ENCODE measurements around the gene CDH13.
A peak's percentile ranks its signal among the peaks of the same experiment; 100 is the strongest.

The CDH13 gene

GRCh38 chr16:82960918-82961317 is 334.1 kb downstream of the CDH13 start:
- Histone ChIP-seq H3K36me3 (ENCODE audit: control insufficient read depth, insufficient read depth, low read length, severe bottlenecking) (no peaks in the 10 kb centered on the region), H3K9ac (ENCODE audit: low read length) (no peak overlapping the region), H3K9me3 (ENCODE audit: control insufficient read depth, low read length) (no peaks in the 10 kb centered on the region), H3K27me3 (replicated peaks; ENCODE audit: control insufficient read depth, insufficient read depth, low read length) (no peaks in the 10 kb centered on the region), H3K4me1 (ENCODE audit: control insufficient read depth, insufficient read depth, low read length) (no peaks in the 10 kb centered on the region), H3K4me3 (ENCODE audit: low read length) (no peak overlapping the region)
- no peak for DNase-seq (ENCODE audit: low read depth)

GRCh38 chr16:82963653-82964052 is 336.9 kb downstream of the CDH13 start:
- H3K4me1 ChIP-seq (ENCODE audit: control insufficient read depth, insufficient read depth, low read length) = no peaks in the 10 kb centered on the region
- no peak for DNase-seq (ENCODE audit: low read depth)
- H3K9ac ChIP-seq (ENCODE audit: low read length) = no peak overlapping the region
- H3K9me3 ChIP-seq (ENCODE audit: control insufficient read depth, low read length) = peaks cover 4% of the 10 kb centered on the region
- H3K27me3 ChIP-seq (replicated peaks; ENCODE audit: control insufficient read depth, insufficient read depth, low read length) = no peaks in the 10 kb centered on the region
- no peak overlapping the region for H3K4me3 ChIP-seq (ENCODE audit: low read length)
- no peaks in the 10 kb centered on the region for H3K36me3 ChIP-seq (ENCODE audit: control insufficient read depth, insufficient read depth, low read length, severe bottlenecking)

- no peak for DNase-seq (ENCODE audit: low read depth)
Measured at GRCh38 chr16:82965808-82966207, 339.0 kb downstream of the CDH13 start.

GRCh38 chr16:82967424-82967823 is 340.7 kb downstream of the CDH13 start:
- Histone ChIP-seq H3K9me3 (ENCODE audit: control insufficient read depth, low read length) (peaks cover 4% of the 10 kb centered on the region), H3K9ac (ENCODE audit: low read length) (no peak overlapping the region), H3K4me3 (ENCODE audit: low read length) (no peak overlapping the region), H3K27me3 (replicated peaks; ENCODE audit: control insufficient read depth, insufficient read depth, low read length) (no peaks in the 10 kb centered on the region), H3K36me3 (ENCODE audit: control insufficient read depth, insufficient read depth, low read length, severe bottlenecking) (no peaks in the 10 kb centered on the region), H3K4me1 (ENCODE audit: control insufficient read depth, insufficient read depth, low read length) (no peaks in the 10 kb centered on the region)
- DNase-seq (ENCODE audit: low read depth) = no peak

More at GRCh38 chr16:82965808-82966207, 339.0 kb downstream of the CDH13 start:
- no peaks in the 10 kb centered on the region for H3K4me1 ChIP-seq (ENCODE audit: control insufficient read depth, insufficient read depth, low read length)
- no peak overlapping the region for H3K4me3 ChIP-seq (ENCODE audit: low read length)
- no peaks in the 10 kb centered on the region for H3K27me3 ChIP-seq (replicated peaks; ENCODE audit: control insufficient read depth, insufficient read depth, low read length)
- no peaks in the 10 kb centered on the region for H3K36me3 ChIP-seq (ENCODE audit: control insufficient read depth, insufficient read depth, low read length, severe bottlenecking)
- no peak overlapping the region for H3K9ac ChIP-seq (ENCODE audit: low read length)
- H3K9me3 ChIP-seq (ENCODE audit: control insufficient read depth, low read length) = peaks cover 4% of the 10 kb centered on the region

GRCh38 chr16:82971126-82971525 is 344.4 kb downstream of the CDH13 start:
- Histone ChIP-seq H3K4me3 (ENCODE audit: low read length) (no peak overlapping the region), H3K4me1 (ENCODE audit: control insufficient read depth, insufficient read depth, low read length) (no peaks in the 10 kb centered on the region), H3K9me3 (ENCODE audit: control insufficient read depth, low read length) (peaks cover 4% of the 10 kb centered on the region), H3K27me3 (replicated peaks; ENCODE audit: control insufficient read depth, insufficient read depth, low read length) (no peaks in the 10 kb centered on the region), H3K9ac (ENCODE audit: low read length) (no peak overlapping the region), H3K36me3 (ENCODE audit: control insufficient read depth, insufficient read depth, low read length, severe bottlenecking) (no peaks in the 10 kb centered on the region)
- no peak for DNase-seq (ENCODE audit: low read depth)

GRCh38 chr16:82972331-82972919 is 345.7 kb downstream of the CDH13 start:
- no peak overlapping the region for H3K4me3 ChIP-seq (ENCODE audit: low read length)
- no peak overlapping the region for H3K9ac ChIP-seq (ENCODE audit: low read length)
- H3K36me3 ChIP-seq (ENCODE audit: control insufficient read depth, insufficient read depth, low read length, severe bottlenecking) = no peaks in the 10 kb centered on the region
- peaks cover 3% of the 10 kb centered on the region for H3K9me3 ChIP-seq (ENCODE audit: control insufficient read depth, low read length)
- no peaks in the 10 kb centered on the region for H3K27me3 ChIP-seq (replicated peaks; ENCODE audit: control insufficient read depth, insufficient read depth, low read length)
- DNase-seq (ENCODE audit: low read depth) = no peak
- no peaks in the 10 kb centered on the region for H3K4me1 ChIP-seq (ENCODE audit: control insufficient read depth, insufficient read depth, low read length)

- no peaks in the 10 kb centered on the region for H3K27me3 ChIP-seq (replicated peaks; ENCODE audit: control insufficient read depth, insufficient read depth, low read length)
- DNase-seq (ENCODE audit: low read depth) = no peak
- H3K4me3 ChIP-seq (ENCODE audit: low read length) = no peak overlapping the region
- H3K4me1 ChIP-seq (ENCODE audit: control insufficient read depth, insufficient read depth, low read length) = no peaks in the 10 kb centered on the region
- H3K9me3 ChIP-seq (ENCODE audit: control insufficient read depth, low read length) = no peaks in the 10 kb centered on the region
- no peaks in the 10 kb centered on the region for H3K36me3 ChIP-seq (ENCODE audit: control insufficient read depth, insufficient read depth, low read length, severe bottlenecking)
- H3K9ac ChIP-seq (ENCODE audit: low read length) = no peak overlapping the region
Measured at GRCh38 chr16:82979406-82980111, 352.8 kb downstream of the CDH13 start.

- no peak overlapping the region for H3K9ac ChIP-seq (ENCODE audit: low read length)
- H3K4me1 ChIP-seq (ENCODE audit: control insufficient read depth, insufficient read depth, low read length) = no peaks in the 10 kb centered on the region
- no peaks in the 10 kb centered on the region for H3K27me3 ChIP-seq (replicated peaks; ENCODE audit: control insufficient read depth, insufficient read depth, low read length)
- no peak for DNase-seq (ENCODE audit: low read depth)
- H3K4me3 ChIP-seq (ENCODE audit: low read length) = no peak overlapping the region
- no peaks in the 10 kb centered on the region for H3K9me3 ChIP-seq (ENCODE audit: control insufficient read depth, low read length)
- H3K36me3 ChIP-seq (ENCODE audit: control insufficient read depth, insufficient read depth, low read length, severe bottlenecking) = no peaks in the 10 kb centered on the region
Measured at GRCh38 chr16:82980810-82981209, 354.0 kb downstream of the CDH13 start.

GRCh38 chr16:82987767-82988166 is 361.0 kb downstream of the CDH13 start:
- Histone ChIP-seq H3K4me3 (ENCODE audit: low read length) (no peak overlapping the region), H3K4me1 (ENCODE audit: control insufficient read depth, insufficient read depth, low read length) (no peaks in the 10 kb centered on the region), H3K9ac (ENCODE audit: low read length) (no peak overlapping the region), H3K36me3 (ENCODE audit: control insufficient read depth, insufficient read depth, low read length, severe bottlenecking) (no peaks in the 10 kb centered on the region), H3K27me3 (replicated peaks; ENCODE audit: control insufficient read depth, insufficient read depth, low read length) (no peaks in the 10 kb centered on the region), H3K9me3 (ENCODE audit: control insufficient read depth, low read length) (no peaks in the 10 kb centered on the region)
- no peak for DNase-seq (ENCODE audit: low read depth)

- H3K4me3 ChIP-seq (ENCODE audit: low read length) = no peak overlapping the region
Measured at GRCh38 chr16:82990155-82990554, 363.4 kb downstream of the CDH13 start.

GRCh38 chr16:82991410-82991809 is 364.6 kb downstream of the CDH13 start:
- peaks cover 7% of the 10 kb centered on the region for H3K4me1 ChIP-seq (ENCODE audit: control insufficient read depth, insufficient read depth, low read length)
- H3K9ac ChIP-seq (ENCODE audit: low read length) = no peak overlapping the region
- H3K9me3 ChIP-seq (ENCODE audit: control insufficient read depth, low read length) = no peaks in the 10 kb centered on the region
- no peaks in the 10 kb centered on the region for H3K27me3 ChIP-seq (replicated peaks; ENCODE audit: control insufficient read depth, insufficient read depth, low read length)
- DNase-seq (ENCODE audit: low read depth) = no peak
- no peak overlapping the region for H3K4me3 ChIP-seq (ENCODE audit: low read length)
- no peaks in the 10 kb centered on the region for H3K36me3 ChIP-seq (ENCODE audit: control insufficient read depth, insufficient read depth, low read length, severe bottlenecking)

More at GRCh38 chr16:82990155-82990554, 363.4 kb downstream of the CDH13 start:
- peak; percentile 68 for DNase-seq (ENCODE audit: low read depth)
- Histone ChIP-seq H3K36me3 (ENCODE audit: control insufficient read depth, insufficient read depth, low read length, severe bottlenecking) (no peaks in the 10 kb centered on the region), H3K4me1 (ENCODE audit: control insufficient read depth, insufficient read depth, low read length) (no peaks in the 10 kb centered on the region), H3K9ac (ENCODE audit: low read length) (no peak overlapping the region), H3K9me3 (ENCODE audit: control insufficient read depth, low read length) (no peaks in the 10 kb centered on the region), H3K27me3 (replicated peaks; ENCODE audit: control insufficient read depth, insufficient read depth, low read length) (no peaks in the 10 kb centered on the region)

All from adipocyte (in vitro differentiated cells).